Measurements from ENCODE around the gene PRXL2A. TPM values are rescaled to one million over a fixed set of nuclear protein-coding genes. Genes with fewer than 3 reads are reported as not detected.

PRXL2A gene
- total and polyA plus RNA-seq, 10 of the 15 experiments (the other 5 are each of a cell fraction or from before 2014, with no cell fraction given), result 2.8 to 15.6 (median 11.1) TPM

- in situ Hi-C loops (cut with MboI) (no loop called here), intact Hi-C loops (cut with micrococcal nuclease; ENCODE audit: unreplicated experiment) (loop anchor here (10.0 kb wide), 1 partner anchor 654 kb away; no protein-coding TSS in a partner anchor)
- ChIA-PET SMC1A (ENCODE audit: uncharacterized antibody, unreplicated experiment) (interaction anchor here (1.0 to 36.0 kb wide), 5 partner anchors 13 to 1211 kb away, joined by 3 to 1038 read pairs (median 25); no protein-coding TSS in a partner anchor), RAD21 (ENCODE audit: unreplicated experiment) (interaction anchor here (5.6 to 12.4 kb wide), 2 partner anchors 10 to 53 kb away, joined by 53 to 432 read pairs; no protein-coding TSS in a partner anchor), CTCF (interaction anchor here (1.4 to 21.3 kb wide), 2 partner anchors 8 to 55 kb away, joined by 3 to 852 read pairs; no protein-coding TSS in a partner anchor), POLR2A (interaction anchor here (3.1 kb wide), 1 partner anchor 53 kb away, joined by 29 read pairs; no protein-coding TSS in a partner anchor)
- FAIRE-seq, result no peak
- no peak overlapping the region for H3K9ac ChIP-seq (ENCODE audit: control insufficient read depth, insufficient read depth, low read length)
- H3K27ac ChIP-seq (ENCODE audit: control insufficient read depth, insufficient read depth), result no peak overlapping the region
- BruUV-seq (replicated peaks), result no TSS peak
- no peaks in the 10 kb centered on the region for H3K36me3 ChIP-seq (ENCODE audit: control insufficient read depth in 2 of 2, insufficient read depth in 2 of 2, low read length in 1 of 2)
- 100% methylated on average over 1 of the region's 1 CpG for WGBS (ENCODE audit: insufficient coverage, insufficient replicate concordance, low lambda C conversion rate, missing lambda C conversion rate)
- TF ChIP-seq RELA (IDR thresholded peaks at IDR 0.05; ENCODE audit: borderline replicate concordance, partially characterized antibody) (no peak), POLR2AphosphoS5 (IDR thresholded peaks at IDR 0.05; ENCODE audit: low read length) (no peak), SREBF1 (IDR thresholded peaks at IDR 0.05; ENCODE audit: low read length) (no peak), PRDM15 (CRISPR knock-in tag; IDR thresholded peaks at IDR 0.05) (no peak), ZNF622 (IDR thresholded peaks at IDR 0.05) (no peak), HCFC1 (IDR thresholded peaks at IDR 0.05; ENCODE audit: low read length) (no peak), TARDBP (IDR thresholded peaks at IDR 0.05; ENCODE audit: borderline replicate concordance) (no peak), USF1 (IDR thresholded peaks at IDR 0.05; ENCODE audit: borderline replicate concordance, extremely low read length, insufficient read depth, low read depth, low read length) (no peak), ZNF217 (IDR thresholded peaks at IDR 0.05) (no peak), JUNB (IDR thresholded peaks at IDR 0.05) (no peak), ZSCAN29 (IDR thresholded peaks at IDR 0.05) (no peak)
- no peak overlapping the region for H2AFZ ChIP-seq (ENCODE audit: control insufficient read depth, low read depth, low read length)
- no peak overlapping the region for H3K4me3 ChIP-seq
- H3K4me1 ChIP-seq (ENCODE audit: control insufficient read depth, insufficient read depth, low read length), result peaks cover 24% of the 10 kb centered on the region
- H4K20me1 ChIP-seq (ENCODE audit: control insufficient read depth, insufficient read depth), result no peaks in the 10 kb centered on the region
- no peak for ATAC-seq
- H3K27me3 ChIP-seq (replicated peaks in 1 of 2; ENCODE audit: control insufficient read depth in 2 of 2, insufficient read depth in 2 of 2, low read length in 1 of 2), result no peaks in the 10 kb centered on the region
- DNase-seq (ENCODE audit: low read depth, low spot score), result no peak
- H3K4me2 ChIP-seq (ENCODE audit: control insufficient read depth, insufficient read depth), result no peak overlapping the region
- peaks cover 14% of the 10 kb centered on the region for H3K79me2 ChIP-seq (ENCODE audit: control insufficient read depth, insufficient read depth, low read length)
- peaks cover 3% of the 10 kb centered on the region; the same call in 1 of the 3 replicates for H3K9me3 ChIP-seq (replicated peaks; ENCODE audit: control insufficient read depth, insufficient read depth, low read length)
These were observed 42.8 kb downstream of the PRXL2A start for GRCh38 chr10:80451132-80451531.

All from GM12878 (cell line).